Liver (tissue), 9 donors: ENCODE data around the gene TMX2. TPM values are rescaled to one million over a fixed set of nuclear protein-coding genes. Genes with fewer than 3 reads are reported as not detected.

ENCODE experiments used
- DNase-seq: peaks from one replicate; pipeline ENCODE4 v3.0.0-alpha.2; 2017; ENCODE audit warnings: low spot score
- H3K27ac ChIP-seq, 2 donors: one replicate each; pipeline ENCODE4 v1.7.0; 2013; ENCODE audit warnings: inconsistent platforms in 2 of 2, low read length in 2 of 2, control low read depth in 1 of 2, low read depth in 1 of 2, mild to moderate bottlenecking in 1 of 2
- H3K27me3 ChIP-seq, 4 donors: one replicate each; pipeline versions ENCODE4 v1.6.1 to v1.7.0; 2013; ENCODE audit warnings: low read length in 3 of 4, inconsistent platforms in 1 of 4, mild to moderate bottlenecking in 1 of 4, moderate library complexity in 1 of 4; ENCODE audit not compliant: control insufficient read depth in 4 of 4, insufficient read depth in 4 of 4
- H3K36me3 ChIP-seq, 4 donors: one replicate each; pipeline versions ENCODE4 v1.6.1 to v1.7.0; 2013; ENCODE audit warnings: low read length in 3 of 4, mild to moderate bottlenecking in 3 of 4, low read depth in 1 of 4, moderate library complexity in 1 of 4; ENCODE audit not compliant: control insufficient read depth in 4 of 4, insufficient read depth in 3 of 4
- H3K4me1 ChIP-seq, 4 donors: one replicate each; pipeline versions ENCODE4 v1.6.1 to v1.7.0; 2013; ENCODE audit warnings: low read length in 3 of 4, mild to moderate bottlenecking in 3 of 4, moderate library complexity in 1 of 4; ENCODE audit not compliant: control insufficient read depth in 4 of 4, insufficient read depth in 4 of 4
- H3K4me3 ChIP-seq, 3 donors: one replicate each; pipeline versions ENCODE4 v1.6.1 to v1.7.0; 2013; ENCODE audit warnings: low read length in 3 of 3, control low read depth in 1 of 3, low read depth in 1 of 3, mild to moderate bottlenecking in 1 of 3
- H3K9ac ChIP-seq, 2 donors: one replicate each; pipeline ENCODE4 v1.7.0; 2013; ENCODE audit warnings: low read length in 2 of 2, mild to moderate bottlenecking in 2 of 2, moderate library complexity in 2 of 2, control low read depth in 1 of 2, low read depth in 1 of 2
- H3K9me3 ChIP-seq, 4 donors: one replicate each; pipeline versions ENCODE4 v1.6.1 to v1.7.0; 2013; ENCODE audit warnings: low read length in 3 of 4; ENCODE audit not compliant: control insufficient read depth in 4 of 4
- EGR1 ChIP-seq, 2 donors: IDR thresholded peaks; 2 replicates each; pipeline ENCODE4 v1.6.1; 2016 to 2018; ENCODE audit warnings: antibody characterized with exemption in 2 of 2, low read depth in 2 of 2
- FOXA1 ChIP-seq: IDR thresholded peaks from 2 replicates; pipeline ENCODE4 v1.6.1; 2016; ENCODE audit warnings: antibody characterized with exemption
- FOXA2 ChIP-seq: IDR thresholded peaks from 2 replicates; pipeline ENCODE4 v1.6.1; 2016; ENCODE audit warnings: antibody characterized with exemption
- GABPA ChIP-seq, 2 donors: IDR thresholded peaks in 1 of 2; conservative IDR thresholded peaks in 1 of 2; 2 replicates each; pipeline ENCODE4 v1.6.1; 2016; ENCODE audit warnings: antibody characterized with exemption in 2 of 2, mild to moderate bottlenecking in 1 of 2, moderate library complexity in 1 of 2
- HNF4A ChIP-seq, 2 donors: conservative IDR thresholded peaks; 2 replicates each; pipeline ENCODE4 v1.6.1; 2016; ENCODE audit warnings: antibody characterized with exemption in 2 of 2, mild to moderate bottlenecking in 2 of 2
- HNF4G ChIP-seq: IDR thresholded peaks from 2 replicates; pipeline ENCODE4 v1.6.1; 2016; ENCODE audit warnings: antibody characterized with exemption
- JUND ChIP-seq, 2 donors: IDR thresholded peaks; 2 replicates each; pipeline ENCODE4 v1.6.1; 2016; ENCODE audit warnings: antibody characterized with exemption in 2 of 2
- NR2F2 ChIP-seq: IDR thresholded peaks from 2 replicates; pipeline ENCODE4 v1.6.1; 2016; ENCODE audit warnings: antibody characterized with exemption
- RAD21 ChIP-seq, 2 donors: IDR thresholded peaks; 2 replicates each; pipeline ENCODE4 v1.6.1; 2016; ENCODE audit warnings: antibody characterized with exemption in 2 of 2, mild to moderate bottlenecking in 2 of 2
- RXRA ChIP-seq, 2 donors: IDR thresholded peaks; 2 replicates each; pipeline ENCODE4 v1.6.1; 2017 to 2018; ENCODE audit warnings: antibody characterized with exemption in 2 of 2, mild to moderate bottlenecking in 1 of 2
- SP1 ChIP-seq: IDR thresholded peaks from 2 replicates; pipeline ENCODE4 v1.6.1; 2018; ENCODE audit warnings: antibody characterized with exemption, mild to moderate bottlenecking
- TAF1 ChIP-seq: conservative IDR thresholded peaks from 2 replicates; pipeline ENCODE4 v1.6.1; 2016; ENCODE audit warnings: antibody characterized with exemption, mild to moderate bottlenecking
- YY1 ChIP-seq: IDR thresholded peaks from 2 replicates; pipeline ENCODE4 v1.6.1; 2016; ENCODE audit warnings: antibody characterized with exemption, mild to moderate bottlenecking
- WGBS: extraction: QIAGEN DNeasy Blood & Tissue Kit; methylation state at CpG from one replicate; pipeline ENCODE4 v1.1.7; 2013; 5-methylcytosine and 5-hydroxymethylcytosine counted together
- polyA plus RNA-seq, 2 donors: library from polyadenylated mRNA; stranded (reverse) in 1 of 2; unstranded in 1 of 2; fragments of 200-250 nt in 1 of 2; fragments of >200 nt in 1 of 2; fragmentation: Nextera tagmentation in 1 of 2; extraction: Ambion mirVana in 1 of 2; gene quantifications; one replicate each; pipeline versions ENCODE4 v1.2.1 to v1.2.3, GENCODE V29; 2013 to 2015
- total RNA-seq, 2 donors: library from RNA; depleted of rRNA; stranded (reverse); fragments of >200 nt; gene quantifications; one replicate each; pipeline ENCODE4 v1.2.3, GENCODE V29; 2014
- TF ChIP-seq, protein P1 (sequence below): fragments of 150-350 bp; IDR thresholded peaks from 2 replicates; pipeline ENCODE4 v1.5.1; 2017; ENCODE audit warnings: improper control_type of control experiment, low read depth, low read length; ENCODE audit not compliant: missing input control
- TF ChIP-seq, protein P2 (sequence below): IDR thresholded peaks from 2 replicates; pipeline ENCODE4 v1.6.1; 2016; ENCODE audit warnings: antibody characterized with exemption
- TF ChIP-seq, protein P3 (sequence below): IDR thresholded peaks from 2 replicates; pipeline ENCODE4 v1.6.1; 2016; ENCODE audit warnings: antibody characterized with exemption
- TF ChIP-seq, protein P4 (sequence below): IDR thresholded peaks from 2 replicates; pipeline ENCODE4 v1.6.1; 2016; ENCODE audit warnings: antibody characterized with exemption, mild to moderate bottlenecking
- donor health status: healthy.
- donor health status: healthy.
- donor health status: healthy.
- donor health status: healthy.
- donor health status: healthy.

Gene TMX2
- total and polyA plus RNA-seq, 4 donors: 43.3 to 70.9 (median 59.1) TPM

DNA sequence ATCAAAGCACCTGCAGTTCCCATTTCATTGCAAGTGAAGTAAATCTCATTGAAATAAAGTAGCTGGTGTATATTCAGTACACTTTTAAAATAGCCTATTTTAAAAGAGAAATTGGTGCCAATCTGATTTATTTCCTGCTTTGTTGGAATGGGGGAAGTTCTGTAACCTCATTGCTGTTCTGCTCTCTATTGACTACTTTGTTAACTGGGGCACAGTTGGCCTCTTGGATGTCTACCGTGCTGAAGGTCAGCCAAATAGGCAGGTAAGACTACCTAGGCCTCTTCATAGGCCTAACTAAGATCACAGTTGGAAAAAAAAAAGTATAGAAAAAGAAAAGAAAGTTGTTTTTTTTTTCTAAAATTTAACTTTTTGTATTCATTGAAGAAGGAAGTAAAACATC, 58.4 kb downstream of the TMX2 start (continued):
- TF ChIP-seq, protein P1, sequence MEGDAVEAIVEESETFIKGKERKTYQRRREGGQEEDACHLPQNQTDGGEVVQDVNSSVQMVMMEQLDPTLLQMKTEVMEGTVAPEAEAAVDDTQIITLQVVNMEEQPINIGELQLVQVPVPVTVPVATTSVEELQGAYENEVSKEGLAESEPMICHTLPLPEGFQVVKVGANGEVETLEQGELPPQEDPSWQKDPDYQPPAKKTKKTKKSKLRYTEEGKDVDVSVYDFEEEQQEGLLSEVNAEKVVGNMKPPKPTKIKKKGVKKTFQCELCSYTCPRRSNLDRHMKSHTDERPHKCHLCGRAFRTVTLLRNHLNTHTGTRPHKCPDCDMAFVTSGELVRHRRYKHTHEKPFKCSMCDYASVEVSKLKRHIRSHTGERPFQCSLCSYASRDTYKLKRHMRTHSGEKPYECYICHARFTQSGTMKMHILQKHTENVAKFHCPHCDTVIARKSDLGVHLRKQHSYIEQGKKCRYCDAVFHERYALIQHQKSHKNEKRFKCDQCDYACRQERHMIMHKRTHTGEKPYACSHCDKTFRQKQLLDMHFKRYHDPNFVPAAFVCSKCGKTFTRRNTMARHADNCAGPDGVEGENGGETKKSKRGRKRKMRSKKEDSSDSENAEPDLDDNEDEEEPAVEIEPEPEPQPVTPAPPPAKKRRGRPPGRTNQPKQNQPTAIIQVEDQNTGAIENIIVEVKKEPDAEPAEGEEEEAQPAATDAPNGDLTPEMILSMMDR: no peak
- peak in 1 of 2 donors; percentile 34 for TF ChIP-seq GABPA (IDR thresholded peaks at IDR 0.05 in 1 of 2, conservative IDR thresholded peaks at IDR 0.05 in 1 of 2)
- TF ChIP-seq SP1: peak; percentile 47
- no peak for TF ChIP-seq FOXA2
- peak; percentile 65 to 80 for TF ChIP-seq RXRA (IDR thresholded peaks at IDR 0.05)
- peak; percentile 7 to 19 for TF ChIP-seq RAD21 (IDR thresholded peaks at IDR 0.05)
- TF ChIP-seq TAF1: no peak

DNA sequence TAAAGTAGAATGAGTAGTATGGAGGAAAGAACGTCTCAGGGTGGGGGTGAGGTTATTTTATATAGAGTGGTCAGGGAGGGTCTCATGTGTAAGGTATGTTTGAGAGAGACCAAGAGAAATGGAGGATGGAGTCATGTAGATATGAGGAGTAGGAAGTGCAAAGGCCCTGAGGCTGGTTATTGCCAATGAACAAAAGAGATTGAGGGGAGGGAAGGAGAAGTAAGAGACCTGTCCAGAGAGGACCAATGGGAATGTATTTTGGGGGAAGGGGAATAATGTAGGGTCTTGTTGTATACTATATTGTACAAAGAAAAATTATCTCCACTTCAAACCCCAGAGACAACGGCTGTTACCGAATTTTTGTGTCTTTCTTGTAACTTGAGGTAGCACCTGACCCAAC, 59.0 kb downstream of the TMX2 start:
- H3K4me1 ChIP-seq: peaks cover 15 to 59% (median 51%) of the 10 kb centered on the region in 4 donors
- 96% methylated on average over 3 of the region's 3 CpGs for WGBS
- H3K27me3 ChIP-seq: no peaks in the 10 kb centered on the region
- TF ChIP-seq FOXA1 (no peak), TAF1 (no peak), RXRA (IDR thresholded peaks at IDR 0.05) (no peak), FOXA2 (no peak), HNF4A (conservative IDR thresholded peaks at IDR 0.05) (no peak), NR2F2 (no peak), HNF4G (no peak), JUND (IDR thresholded peaks at IDR 0.05) (no peak), EGR1 (IDR thresholded peaks at IDR 0.05; ENCODE audit: low read depth in 2 of 2) (no peak), YY1 (no peak), GABPA (IDR thresholded peaks at IDR 0.05 in 1 of 2, conservative IDR thresholded peaks at IDR 0.05 in 1 of 2) (no peak)
- TF ChIP-seq, protein P2, sequence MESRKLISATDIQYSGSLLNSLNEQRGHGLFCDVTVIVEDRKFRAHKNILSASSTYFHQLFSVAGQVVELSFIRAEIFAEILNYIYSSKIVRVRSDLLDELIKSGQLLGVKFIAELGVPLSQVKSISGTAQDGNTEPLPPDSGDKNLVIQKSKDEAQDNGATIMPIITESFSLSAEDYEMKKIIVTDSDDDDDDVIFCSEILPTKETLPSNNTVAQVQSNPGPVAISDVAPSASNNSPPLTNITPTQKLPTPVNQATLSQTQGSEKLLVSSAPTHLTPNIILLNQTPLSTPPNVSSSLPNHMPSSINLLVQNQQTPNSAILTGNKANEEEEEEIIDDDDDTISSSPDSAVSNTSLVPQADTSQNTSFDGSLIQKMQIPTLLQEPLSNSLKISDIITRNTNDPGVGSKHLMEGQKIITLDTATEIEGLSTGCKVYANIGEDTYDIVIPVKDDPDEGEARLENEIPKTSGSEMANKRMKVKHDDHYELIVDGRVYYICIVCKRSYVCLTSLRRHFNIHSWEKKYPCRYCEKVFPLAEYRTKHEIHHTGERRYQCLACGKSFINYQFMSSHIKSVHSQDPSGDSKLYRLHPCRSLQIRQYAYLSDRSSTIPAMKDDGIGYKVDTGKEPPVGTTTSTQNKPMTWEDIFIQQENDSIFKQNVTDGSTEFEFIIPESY: no peak
- TF ChIP-seq, protein P3, sequence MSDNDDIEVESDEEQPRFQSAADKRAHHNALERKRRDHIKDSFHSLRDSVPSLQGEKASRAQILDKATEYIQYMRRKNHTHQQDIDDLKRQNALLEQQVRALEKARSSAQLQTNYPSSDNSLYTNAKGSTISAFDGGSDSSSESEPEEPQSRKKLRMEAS: no peak
- TF ChIP-seq, protein P4, sequence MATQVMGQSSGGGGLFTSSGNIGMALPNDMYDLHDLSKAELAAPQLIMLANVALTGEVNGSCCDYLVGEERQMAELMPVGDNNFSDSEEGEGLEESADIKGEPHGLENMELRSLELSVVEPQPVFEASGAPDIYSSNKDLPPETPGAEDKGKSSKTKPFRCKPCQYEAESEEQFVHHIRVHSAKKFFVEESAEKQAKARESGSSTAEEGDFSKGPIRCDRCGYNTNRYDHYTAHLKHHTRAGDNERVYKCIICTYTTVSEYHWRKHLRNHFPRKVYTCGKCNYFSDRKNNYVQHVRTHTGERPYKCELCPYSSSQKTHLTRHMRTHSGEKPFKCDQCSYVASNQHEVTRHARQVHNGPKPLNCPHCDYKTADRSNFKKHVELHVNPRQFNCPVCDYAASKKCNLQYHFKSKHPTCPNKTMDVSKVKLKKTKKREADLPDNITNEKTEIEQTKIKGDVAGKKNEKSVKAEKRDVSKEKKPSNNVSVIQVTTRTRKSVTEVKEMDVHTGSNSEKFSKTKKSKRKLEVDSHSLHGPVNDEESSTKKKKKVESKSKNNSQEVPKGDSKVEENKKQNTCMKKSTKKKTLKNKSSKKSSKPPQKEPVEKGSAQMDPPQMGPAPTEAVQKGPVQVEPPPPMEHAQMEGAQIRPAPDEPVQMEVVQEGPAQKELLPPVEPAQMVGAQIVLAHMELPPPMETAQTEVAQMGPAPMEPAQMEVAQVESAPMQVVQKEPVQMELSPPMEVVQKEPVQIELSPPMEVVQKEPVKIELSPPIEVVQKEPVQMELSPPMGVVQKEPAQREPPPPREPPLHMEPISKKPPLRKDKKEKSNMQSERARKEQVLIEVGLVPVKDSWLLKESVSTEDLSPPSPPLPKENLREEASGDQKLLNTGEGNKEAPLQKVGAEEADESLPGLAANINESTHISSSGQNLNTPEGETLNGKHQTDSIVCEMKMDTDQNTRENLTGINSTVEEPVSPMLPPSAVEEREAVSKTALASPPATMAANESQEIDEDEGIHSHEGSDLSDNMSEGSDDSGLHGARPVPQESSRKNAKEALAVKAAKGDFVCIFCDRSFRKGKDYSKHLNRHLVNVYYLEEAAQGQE: no peak
- no peak overlapping the region for H3K9ac ChIP-seq
- no peaks in the 10 kb centered on the region for H3K36me3 ChIP-seq
- no peak overlapping the region for H3K4me3 ChIP-seq
- H3K9me3 ChIP-seq: no peaks in the 10 kb centered on the region
- no peak for DNase-seq
- H3K27ac ChIP-seq: no peak overlapping the region
